Liver (tissue), 9 donors: ENCODE measurements around the gene CHD1. TPM values are rescaled to one million over a fixed set of nuclear protein-coding genes. Genes with fewer than 3 reads are reported as not detected.

Source experiments
- DNase-seq: peaks from one replicate; pipeline ENCODE4 v3.0.0-alpha.2; 2017; ENCODE audit warnings: low spot score
- H3K27ac ChIP-seq, 2 donors: one replicate each; pipeline ENCODE4 v1.7.0; 2013; ENCODE audit warnings: inconsistent platforms in 2 of 2, low read length in 2 of 2, control low read depth in 1 of 2, low read depth in 1 of 2, mild to moderate bottlenecking in 1 of 2
- H3K27me3 ChIP-seq, 4 donors: one replicate each; pipeline versions ENCODE4 v1.6.1 to v1.7.0; 2013; ENCODE audit warnings: low read length in 3 of 4, inconsistent platforms in 1 of 4, mild to moderate bottlenecking in 1 of 4, moderate library complexity in 1 of 4; ENCODE audit not compliant: control insufficient read depth in 4 of 4, insufficient read depth in 4 of 4
- H3K36me3 ChIP-seq, 4 donors: one replicate each; pipeline versions ENCODE4 v1.6.1 to v1.7.0; 2013; ENCODE audit warnings: low read length in 3 of 4, mild to moderate bottlenecking in 3 of 4, low read depth in 1 of 4, moderate library complexity in 1 of 4; ENCODE audit not compliant: control insufficient read depth in 4 of 4, insufficient read depth in 3 of 4
- H3K4me1 ChIP-seq, 4 donors: one replicate each; pipeline versions ENCODE4 v1.6.1 to v1.7.0; 2013; ENCODE audit warnings: low read length in 3 of 4, mild to moderate bottlenecking in 3 of 4, moderate library complexity in 1 of 4; ENCODE audit not compliant: control insufficient read depth in 4 of 4, insufficient read depth in 4 of 4
- H3K4me3 ChIP-seq, 3 donors: one replicate each; pipeline versions ENCODE4 v1.6.1 to v1.7.0; 2013; ENCODE audit warnings: low read length in 3 of 3, control low read depth in 1 of 3, low read depth in 1 of 3, mild to moderate bottlenecking in 1 of 3
- H3K9ac ChIP-seq, 2 donors: one replicate each; pipeline ENCODE4 v1.7.0; 2013; ENCODE audit warnings: low read length in 2 of 2, mild to moderate bottlenecking in 2 of 2, moderate library complexity in 2 of 2, control low read depth in 1 of 2, low read depth in 1 of 2
- H3K9me3 ChIP-seq, 4 donors: one replicate each; pipeline versions ENCODE4 v1.6.1 to v1.7.0; 2013; ENCODE audit warnings: low read length in 3 of 4; ENCODE audit not compliant: control insufficient read depth in 4 of 4
- EGR1 ChIP-seq, 2 donors: IDR thresholded peaks; 2 replicates each; pipeline ENCODE4 v1.6.1; 2016 to 2018; ENCODE audit warnings: antibody characterized with exemption in 2 of 2, low read depth in 2 of 2
- FOXA1 ChIP-seq: IDR thresholded peaks from 2 replicates; pipeline ENCODE4 v1.6.1; 2016; ENCODE audit warnings: antibody characterized with exemption
- FOXA2 ChIP-seq: IDR thresholded peaks from 2 replicates; pipeline ENCODE4 v1.6.1; 2016; ENCODE audit warnings: antibody characterized with exemption
- GABPA ChIP-seq, 2 donors: IDR thresholded peaks in 1 of 2; conservative IDR thresholded peaks in 1 of 2; 2 replicates each; pipeline ENCODE4 v1.6.1; 2016; ENCODE audit warnings: antibody characterized with exemption in 2 of 2, mild to moderate bottlenecking in 1 of 2, moderate library complexity in 1 of 2
- HNF4A ChIP-seq, 2 donors: conservative IDR thresholded peaks; 2 replicates each; pipeline ENCODE4 v1.6.1; 2016; ENCODE audit warnings: antibody characterized with exemption in 2 of 2, mild to moderate bottlenecking in 2 of 2
- HNF4G ChIP-seq: IDR thresholded peaks from 2 replicates; pipeline ENCODE4 v1.6.1; 2016; ENCODE audit warnings: antibody characterized with exemption
- JUND ChIP-seq, 2 donors: IDR thresholded peaks; 2 replicates each; pipeline ENCODE4 v1.6.1; 2016; ENCODE audit warnings: antibody characterized with exemption in 2 of 2
- RAD21 ChIP-seq, 2 donors: IDR thresholded peaks; 2 replicates each; pipeline ENCODE4 v1.6.1; 2016; ENCODE audit warnings: antibody characterized with exemption in 2 of 2, mild to moderate bottlenecking in 2 of 2
- RXRA ChIP-seq, 2 donors: IDR thresholded peaks; 2 replicates each; pipeline ENCODE4 v1.6.1; 2017 to 2018; ENCODE audit warnings: antibody characterized with exemption in 2 of 2, mild to moderate bottlenecking in 1 of 2
- SP1 ChIP-seq: IDR thresholded peaks from 2 replicates; pipeline ENCODE4 v1.6.1; 2018; ENCODE audit warnings: antibody characterized with exemption, mild to moderate bottlenecking
- TAF1 ChIP-seq: conservative IDR thresholded peaks from 2 replicates; pipeline ENCODE4 v1.6.1; 2016; ENCODE audit warnings: antibody characterized with exemption, mild to moderate bottlenecking
- YY1 ChIP-seq: IDR thresholded peaks from 2 replicates; pipeline ENCODE4 v1.6.1; 2016; ENCODE audit warnings: antibody characterized with exemption, mild to moderate bottlenecking
- WGBS: extraction: QIAGEN DNeasy Blood & Tissue Kit; methylation state at CpG from one replicate; pipeline ENCODE4 v1.1.7; 2013; 5-methylcytosine and 5-hydroxymethylcytosine counted together
- polyA plus RNA-seq, 2 donors: library from polyadenylated mRNA; stranded (reverse) in 1 of 2; unstranded in 1 of 2; fragments of 200-250 nt in 1 of 2; fragments of >200 nt in 1 of 2; fragmentation: Nextera tagmentation in 1 of 2; extraction: Ambion mirVana in 1 of 2; gene quantifications; one replicate each; pipeline versions ENCODE4 v1.2.1 to v1.2.3, GENCODE V29; 2013 to 2015
- total RNA-seq, 2 donors: library from RNA; depleted of rRNA; stranded (reverse); fragments of >200 nt; gene quantifications; one replicate each; pipeline ENCODE4 v1.2.3, GENCODE V29; 2014
- TF ChIP-seq, protein P1 (sequence below): IDR thresholded peaks from 2 replicates; pipeline ENCODE4 v1.6.1; 2016; ENCODE audit warnings: antibody characterized with exemption, mild to moderate bottlenecking
- TF ChIP-seq, protein P2 (sequence below): fragments of 150-350 bp; IDR thresholded peaks from 2 replicates; pipeline ENCODE4 v1.5.1; 2017; ENCODE audit warnings: improper control_type of control experiment, low read depth, low read length; ENCODE audit not compliant: missing input control
- TF ChIP-seq, protein P3 (sequence below): IDR thresholded peaks from 2 replicates; pipeline ENCODE4 v1.6.1; 2016; ENCODE audit warnings: antibody characterized with exemption
- TF ChIP-seq, protein P4 (sequence below): IDR thresholded peaks from 2 replicates; pipeline ENCODE4 v1.6.1; 2016; ENCODE audit warnings: antibody characterized with exemption
- TF ChIP-seq, protein P5 (sequence below): IDR thresholded peaks from 2 replicates; pipeline ENCODE4 v1.6.1; 2016; ENCODE audit warnings: antibody characterized with exemption
- donor health status: healthy.
- donor health status: healthy.
- donor health status: healthy.
- donor health status: healthy.
- donor health status: healthy.

CHD1 gene
- total and polyA plus RNA-seq, 4 donors: 5.1 to 44.8 (median 25.4) TPM

DNA sequence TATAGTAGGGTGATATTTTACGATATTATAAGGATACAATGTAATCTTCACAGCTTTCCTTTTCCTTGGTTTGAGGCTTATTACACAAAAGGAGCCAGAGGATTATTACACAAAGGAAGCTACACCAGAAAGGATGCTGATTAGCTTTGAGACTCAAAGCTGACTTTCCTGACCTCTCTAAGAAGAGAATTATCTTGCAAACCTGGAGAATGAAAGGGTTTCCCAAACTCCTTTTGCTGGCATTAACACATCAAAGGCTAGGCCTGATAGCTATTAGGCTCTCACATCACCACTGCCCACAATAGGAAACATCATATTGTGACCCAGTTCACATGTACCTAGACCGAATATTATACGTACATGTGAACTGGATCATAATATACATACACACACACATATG lies 34.2 kb upstream of the CHD1 start:
- Histone ChIP-seq H3K36me3 (no peaks in the 10 kb centered on the region), H3K4me1 (no peaks in the 10 kb centered on the region), H3K9ac (no peak overlapping the region), H3K27me3 (no peaks in the 10 kb centered on the region), H3K27ac (no peak overlapping the region), H3K9me3 (peaks cover 0 to 4% (median 0%) of the 10 kb centered on the region in 4 donors), H3K4me3 (no peak overlapping the region)
- DNase-seq: no peak
- 85% methylated on average over 3 of the region's 3 CpGs for WGBS
- TF ChIP-seq HNF4A (conservative IDR thresholded peaks at IDR 0.05) (no peak), TAF1 (no peak), GABPA (IDR thresholded peaks at IDR 0.05 in 1 of 2, conservative IDR thresholded peaks at IDR 0.05 in 1 of 2) (no peak)
- TF ChIP-seq, protein P1, sequence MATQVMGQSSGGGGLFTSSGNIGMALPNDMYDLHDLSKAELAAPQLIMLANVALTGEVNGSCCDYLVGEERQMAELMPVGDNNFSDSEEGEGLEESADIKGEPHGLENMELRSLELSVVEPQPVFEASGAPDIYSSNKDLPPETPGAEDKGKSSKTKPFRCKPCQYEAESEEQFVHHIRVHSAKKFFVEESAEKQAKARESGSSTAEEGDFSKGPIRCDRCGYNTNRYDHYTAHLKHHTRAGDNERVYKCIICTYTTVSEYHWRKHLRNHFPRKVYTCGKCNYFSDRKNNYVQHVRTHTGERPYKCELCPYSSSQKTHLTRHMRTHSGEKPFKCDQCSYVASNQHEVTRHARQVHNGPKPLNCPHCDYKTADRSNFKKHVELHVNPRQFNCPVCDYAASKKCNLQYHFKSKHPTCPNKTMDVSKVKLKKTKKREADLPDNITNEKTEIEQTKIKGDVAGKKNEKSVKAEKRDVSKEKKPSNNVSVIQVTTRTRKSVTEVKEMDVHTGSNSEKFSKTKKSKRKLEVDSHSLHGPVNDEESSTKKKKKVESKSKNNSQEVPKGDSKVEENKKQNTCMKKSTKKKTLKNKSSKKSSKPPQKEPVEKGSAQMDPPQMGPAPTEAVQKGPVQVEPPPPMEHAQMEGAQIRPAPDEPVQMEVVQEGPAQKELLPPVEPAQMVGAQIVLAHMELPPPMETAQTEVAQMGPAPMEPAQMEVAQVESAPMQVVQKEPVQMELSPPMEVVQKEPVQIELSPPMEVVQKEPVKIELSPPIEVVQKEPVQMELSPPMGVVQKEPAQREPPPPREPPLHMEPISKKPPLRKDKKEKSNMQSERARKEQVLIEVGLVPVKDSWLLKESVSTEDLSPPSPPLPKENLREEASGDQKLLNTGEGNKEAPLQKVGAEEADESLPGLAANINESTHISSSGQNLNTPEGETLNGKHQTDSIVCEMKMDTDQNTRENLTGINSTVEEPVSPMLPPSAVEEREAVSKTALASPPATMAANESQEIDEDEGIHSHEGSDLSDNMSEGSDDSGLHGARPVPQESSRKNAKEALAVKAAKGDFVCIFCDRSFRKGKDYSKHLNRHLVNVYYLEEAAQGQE: no peak

DNA sequence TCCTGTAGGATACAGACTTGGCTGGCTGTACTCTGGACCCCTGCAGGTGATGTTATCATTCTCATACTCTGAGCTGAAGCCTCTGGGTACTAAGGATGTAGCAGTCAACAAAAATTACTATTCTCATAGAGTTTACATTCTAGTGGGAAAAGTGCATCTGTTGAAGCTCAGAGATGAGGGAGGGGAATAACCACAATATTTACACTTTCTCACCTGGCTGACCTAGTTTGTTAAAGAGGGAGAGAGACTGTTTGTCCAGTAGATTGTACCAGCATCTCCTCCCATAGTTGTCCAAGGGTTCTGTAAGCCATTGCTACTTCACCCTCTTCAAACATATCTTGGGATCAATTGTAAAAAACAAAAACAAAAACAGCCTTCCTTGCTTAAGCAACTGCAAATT lies 33.8 kb upstream of the CHD1 start:
- Histone ChIP-seq H3K4me1 (no peaks in the 10 kb centered on the region), H3K9me3 (peaks cover 0 to 4% (median 0%) of the 10 kb centered on the region in 4 donors), H3K27ac (no peak overlapping the region), H3K36me3 (no peaks in the 10 kb centered on the region), H3K27me3 (no peaks in the 10 kb centered on the region), H3K4me3 (no peak overlapping the region), H3K9ac (no peak overlapping the region)
- no peak for DNase-seq
- no peak for TF ChIP-seq HNF4G
- TF ChIP-seq, protein P1: no peak
- TF ChIP-seq, protein P2, sequence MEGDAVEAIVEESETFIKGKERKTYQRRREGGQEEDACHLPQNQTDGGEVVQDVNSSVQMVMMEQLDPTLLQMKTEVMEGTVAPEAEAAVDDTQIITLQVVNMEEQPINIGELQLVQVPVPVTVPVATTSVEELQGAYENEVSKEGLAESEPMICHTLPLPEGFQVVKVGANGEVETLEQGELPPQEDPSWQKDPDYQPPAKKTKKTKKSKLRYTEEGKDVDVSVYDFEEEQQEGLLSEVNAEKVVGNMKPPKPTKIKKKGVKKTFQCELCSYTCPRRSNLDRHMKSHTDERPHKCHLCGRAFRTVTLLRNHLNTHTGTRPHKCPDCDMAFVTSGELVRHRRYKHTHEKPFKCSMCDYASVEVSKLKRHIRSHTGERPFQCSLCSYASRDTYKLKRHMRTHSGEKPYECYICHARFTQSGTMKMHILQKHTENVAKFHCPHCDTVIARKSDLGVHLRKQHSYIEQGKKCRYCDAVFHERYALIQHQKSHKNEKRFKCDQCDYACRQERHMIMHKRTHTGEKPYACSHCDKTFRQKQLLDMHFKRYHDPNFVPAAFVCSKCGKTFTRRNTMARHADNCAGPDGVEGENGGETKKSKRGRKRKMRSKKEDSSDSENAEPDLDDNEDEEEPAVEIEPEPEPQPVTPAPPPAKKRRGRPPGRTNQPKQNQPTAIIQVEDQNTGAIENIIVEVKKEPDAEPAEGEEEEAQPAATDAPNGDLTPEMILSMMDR: no peak
- no peak for TF ChIP-seq GABPA (IDR thresholded peaks at IDR 0.05 in 1 of 2, conservative IDR thresholded peaks at IDR 0.05 in 1 of 2)
- no peak for TF ChIP-seq RXRA (IDR thresholded peaks at IDR 0.05)
- TF ChIP-seq YY1: no peak
- TF ChIP-seq EGR1 (IDR thresholded peaks at IDR 0.05; ENCODE audit: low read depth in 2 of 2): no peak
- TF ChIP-seq TAF1: no peak
- no peak for TF ChIP-seq FOXA2
- no peak for TF ChIP-seq JUND (IDR thresholded peaks at IDR 0.05)
- TF ChIP-seq, protein P3, sequence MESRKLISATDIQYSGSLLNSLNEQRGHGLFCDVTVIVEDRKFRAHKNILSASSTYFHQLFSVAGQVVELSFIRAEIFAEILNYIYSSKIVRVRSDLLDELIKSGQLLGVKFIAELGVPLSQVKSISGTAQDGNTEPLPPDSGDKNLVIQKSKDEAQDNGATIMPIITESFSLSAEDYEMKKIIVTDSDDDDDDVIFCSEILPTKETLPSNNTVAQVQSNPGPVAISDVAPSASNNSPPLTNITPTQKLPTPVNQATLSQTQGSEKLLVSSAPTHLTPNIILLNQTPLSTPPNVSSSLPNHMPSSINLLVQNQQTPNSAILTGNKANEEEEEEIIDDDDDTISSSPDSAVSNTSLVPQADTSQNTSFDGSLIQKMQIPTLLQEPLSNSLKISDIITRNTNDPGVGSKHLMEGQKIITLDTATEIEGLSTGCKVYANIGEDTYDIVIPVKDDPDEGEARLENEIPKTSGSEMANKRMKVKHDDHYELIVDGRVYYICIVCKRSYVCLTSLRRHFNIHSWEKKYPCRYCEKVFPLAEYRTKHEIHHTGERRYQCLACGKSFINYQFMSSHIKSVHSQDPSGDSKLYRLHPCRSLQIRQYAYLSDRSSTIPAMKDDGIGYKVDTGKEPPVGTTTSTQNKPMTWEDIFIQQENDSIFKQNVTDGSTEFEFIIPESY: no peak
- TF ChIP-seq, protein P4, sequence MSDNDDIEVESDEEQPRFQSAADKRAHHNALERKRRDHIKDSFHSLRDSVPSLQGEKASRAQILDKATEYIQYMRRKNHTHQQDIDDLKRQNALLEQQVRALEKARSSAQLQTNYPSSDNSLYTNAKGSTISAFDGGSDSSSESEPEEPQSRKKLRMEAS: no peak
- TF ChIP-seq HNF4A (conservative IDR thresholded peaks at IDR 0.05): no peak
- TF ChIP-seq RAD21 (IDR thresholded peaks at IDR 0.05): no peak
- TF ChIP-seq FOXA1: no peak
- TF ChIP-seq, protein P5, sequence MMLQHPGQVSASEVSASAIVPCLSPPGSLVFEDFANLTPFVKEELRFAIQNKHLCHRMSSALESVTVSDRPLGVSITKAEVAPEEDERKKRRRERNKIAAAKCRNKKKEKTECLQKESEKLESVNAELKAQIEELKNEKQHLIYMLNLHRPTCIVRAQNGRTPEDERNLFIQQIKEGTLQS: no peak
- TF ChIP-seq SP1: no peak
